Measurements from ENCODE around the gene CPLX1. TPM values are rescaled to one million over a fixed set of nuclear protein-coding genes. Genes with fewer than 3 reads are reported as not detected.

The CPLX1 gene
- total RNA-seq, 1 donor from 2014 or later = not detected

DNA sequence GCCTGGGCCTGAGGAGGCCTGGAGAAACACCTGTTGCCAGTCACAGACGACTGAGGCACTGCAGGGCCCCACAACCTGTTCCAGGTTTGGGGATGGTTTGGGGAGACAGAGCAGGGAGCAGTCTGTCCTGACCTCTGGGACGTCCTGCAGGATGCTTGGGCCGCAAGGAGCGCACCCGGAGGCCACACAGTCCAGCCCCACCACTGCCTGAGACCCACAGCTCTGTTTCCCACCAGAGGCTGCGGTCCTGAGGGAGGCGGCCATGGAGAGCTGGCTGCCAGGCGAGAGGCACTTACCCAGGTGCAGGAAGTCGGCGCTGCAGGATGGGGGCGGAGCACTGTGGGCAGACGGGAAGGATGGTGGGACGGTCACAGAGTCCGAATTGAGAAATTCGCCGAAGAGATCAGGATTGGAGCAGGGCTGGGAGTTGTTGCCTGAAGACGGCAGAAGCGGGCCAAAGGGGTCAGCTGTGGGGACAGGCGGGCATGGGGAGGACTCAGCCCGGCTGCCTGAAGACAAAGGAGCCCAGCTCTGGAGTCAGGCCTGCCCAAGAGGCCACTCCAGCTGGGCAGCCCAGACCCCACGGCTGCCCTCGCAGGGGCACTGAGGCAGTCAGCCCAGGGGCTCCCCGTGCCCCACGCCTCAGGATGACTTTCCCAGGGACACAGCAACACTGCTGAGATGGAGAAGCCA, 40.3 kb upstream of the CPLX1 start:
- no peaks in the 10 kb centered on the region for H3K9me3 Mint-ChIP-seq
- no peaks in the 10 kb centered on the region for H3K27me3 Mint-ChIP-seq
- intact Hi-C loops (cut with micrococcal nuclease) = no loop called here
- ChIA-PET POLR2A (no interaction called here), CTCF (no interaction called here)
- H3K27ac Mint-ChIP-seq = no peak overlapping the region
- DNase-seq (no peak), ATAC-seq (ENCODE audit: low read depth) (no peak)
- peaks cover 80% of the 10 kb centered on the region for H3K36me3 Mint-ChIP-seq (ENCODE audit: low read depth)
- H3K4me3 Mint-ChIP-seq = no peak overlapping the region
- no peaks in the 10 kb centered on the region for H3K4me1 Mint-ChIP-seq
- TF ChIP-seq, protein P1, sequence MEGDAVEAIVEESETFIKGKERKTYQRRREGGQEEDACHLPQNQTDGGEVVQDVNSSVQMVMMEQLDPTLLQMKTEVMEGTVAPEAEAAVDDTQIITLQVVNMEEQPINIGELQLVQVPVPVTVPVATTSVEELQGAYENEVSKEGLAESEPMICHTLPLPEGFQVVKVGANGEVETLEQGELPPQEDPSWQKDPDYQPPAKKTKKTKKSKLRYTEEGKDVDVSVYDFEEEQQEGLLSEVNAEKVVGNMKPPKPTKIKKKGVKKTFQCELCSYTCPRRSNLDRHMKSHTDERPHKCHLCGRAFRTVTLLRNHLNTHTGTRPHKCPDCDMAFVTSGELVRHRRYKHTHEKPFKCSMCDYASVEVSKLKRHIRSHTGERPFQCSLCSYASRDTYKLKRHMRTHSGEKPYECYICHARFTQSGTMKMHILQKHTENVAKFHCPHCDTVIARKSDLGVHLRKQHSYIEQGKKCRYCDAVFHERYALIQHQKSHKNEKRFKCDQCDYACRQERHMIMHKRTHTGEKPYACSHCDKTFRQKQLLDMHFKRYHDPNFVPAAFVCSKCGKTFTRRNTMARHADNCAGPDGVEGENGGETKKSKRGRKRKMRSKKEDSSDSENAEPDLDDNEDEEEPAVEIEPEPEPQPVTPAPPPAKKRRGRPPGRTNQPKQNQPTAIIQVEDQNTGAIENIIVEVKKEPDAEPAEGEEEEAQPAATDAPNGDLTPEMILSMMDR (IDR thresholded peaks at IDR 0.05) = no peak

- H3K36me3 Mint-ChIP-seq (ENCODE audit: low read depth) = peaks cover 82% of the 10 kb centered on the region
- CTCF ChIA-PET = no interaction called here
- no peaks in the 10 kb centered on the region for H3K27me3 Mint-ChIP-seq
- intact Hi-C loops (cut with micrococcal nuclease) = no loop called here
- H3K4me3 Mint-ChIP-seq = no peak overlapping the region
- H3K27ac Mint-ChIP-seq = no peak overlapping the region
- ATAC-seq (ENCODE audit: low read depth) (no peak), DNase-seq (no peak)
- TF ChIP-seq, protein P1 (IDR thresholded peaks at IDR 0.05) = no peak
- no peaks in the 10 kb centered on the region for H3K4me1 Mint-ChIP-seq
- no peaks in the 10 kb centered on the region for H3K9me3 Mint-ChIP-seq
- POLR2A ChIA-PET = no interaction called here
Observed at GRCh38 chr4:865572-865971, 39.6 kb upstream of the CPLX1 start.

DNA sequence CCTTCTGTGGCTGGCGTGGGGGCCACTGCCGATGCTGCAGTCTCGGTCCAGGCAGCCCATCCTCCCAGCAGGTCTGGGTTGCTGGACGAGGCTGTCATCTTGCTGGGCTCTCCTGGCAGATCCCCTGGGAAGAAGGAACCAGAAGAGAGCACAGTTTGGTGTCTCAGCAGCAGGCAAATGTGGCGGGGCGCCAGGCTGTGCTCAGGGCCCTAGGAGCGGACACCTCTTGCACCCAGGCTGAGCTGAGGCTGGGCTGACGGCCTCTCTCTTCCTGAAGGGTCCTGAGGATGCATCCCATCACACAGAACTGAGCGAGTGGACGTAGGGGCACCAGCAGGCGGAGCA, 39.2 kb upstream of the CPLX1 start:
- ChIA-PET POLR2A (no interaction called here), CTCF (no interaction called here)
- Mint-ChIP-seq H3K9me3 (no peaks in the 10 kb centered on the region), H3K27me3 (no peaks in the 10 kb centered on the region), H3K36me3 (ENCODE audit: low read depth) (peaks cover 81% of the 10 kb centered on the region), H3K4me3 (no peak overlapping the region), H3K27ac (no peak overlapping the region), H3K4me1 (no peaks in the 10 kb centered on the region)
- TF ChIP-seq, protein P1 (IDR thresholded peaks at IDR 0.05) = no peak
- DNase-seq (no peak), ATAC-seq (ENCODE audit: low read depth) (no peak)
- intact Hi-C loops (cut with micrococcal nuclease) = no loop called here

GRCh38 chr4:864456-865120, 38.7 kb upstream of the CPLX1 start:
- TF ChIP-seq, protein P1 (IDR thresholded peaks at IDR 0.05) = no peak
- intact Hi-C loops (cut with micrococcal nuclease) = no loop called here
- no peaks in the 10 kb centered on the region for H3K9me3 Mint-ChIP-seq
- peaks cover 81% of the 10 kb centered on the region for H3K36me3 Mint-ChIP-seq (ENCODE audit: low read depth)
- H3K4me3 Mint-ChIP-seq = no peak overlapping the region
- DNase-seq (no peak), ATAC-seq (ENCODE audit: low read depth) (no peak)
- no peak overlapping the region for H3K27ac Mint-ChIP-seq
- ChIA-PET CTCF (no interaction called here), POLR2A (no interaction called here)
- no peaks in the 10 kb centered on the region for H3K27me3 Mint-ChIP-seq
- H3K4me1 Mint-ChIP-seq = no peaks in the 10 kb centered on the region

DNA sequence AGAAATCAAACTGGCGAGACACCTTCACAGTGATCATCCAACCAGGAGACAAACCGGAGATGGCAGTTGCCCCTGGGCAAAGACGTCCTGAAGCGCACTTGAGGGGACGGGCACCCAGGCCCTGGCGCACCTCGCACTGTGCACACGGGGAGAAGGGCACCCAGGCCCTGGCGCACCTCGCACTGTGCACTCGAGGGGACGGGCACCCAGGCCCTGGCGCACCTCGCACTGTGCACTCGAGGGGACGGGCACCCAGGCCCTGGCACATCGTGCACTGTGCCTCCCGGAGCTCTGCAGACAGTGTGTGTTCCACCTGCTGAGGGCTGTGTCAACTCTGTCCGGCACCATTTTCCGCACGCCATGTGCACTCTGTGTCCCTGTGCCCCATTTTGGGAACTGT, 34.6 kb upstream of the CPLX1 start:
- no peaks in the 10 kb centered on the region for H3K9me3 Mint-ChIP-seq
- ATAC-seq (ENCODE audit: low read depth) (no peak), DNase-seq (no peak)
- peaks cover 88% of the 10 kb centered on the region for H3K36me3 Mint-ChIP-seq (ENCODE audit: low read depth)
- H3K27me3 Mint-ChIP-seq = no peaks in the 10 kb centered on the region
- no peak overlapping the region for H3K4me3 Mint-ChIP-seq
- intact Hi-C loops (cut with micrococcal nuclease) = no loop called here
- H3K27ac Mint-ChIP-seq = no peak overlapping the region
- CTCF ChIA-PET = no interaction called here
- TF ChIP-seq, protein P1 (IDR thresholded peaks at IDR 0.05) = no peak
- POLR2A ChIA-PET = no interaction called here
- no peaks in the 10 kb centered on the region for H3K4me1 Mint-ChIP-seq
